ENCODE data around the gene PPIL6. TPM values are rescaled to one million over a fixed set of nuclear protein-coding genes. Genes with fewer than 3 reads are reported as not detected.

The PPIL6 gene
- polyA plus RNA-seq, 1 donor (not counting 4 experiments of a cell fraction or from before 2014, with no cell fraction given), result 1.4 TPM

- Histone ChIP-seq H4K20me1 (ENCODE audit: control insufficient read depth, extremely low read depth, insufficient read depth, low read length) (peaks cover 3% of the 10 kb centered on the region), H2AFZ (ENCODE audit: control insufficient read depth, low read length) (no peak overlapping the region), H3K36me3 (ENCODE audit: control insufficient read depth in 2 of 2, extremely low read depth in 1 of 2, insufficient read depth in 2 of 2, low read length in 2 of 2) (peaks cover 5 to 21% of the 10 kb centered on the region in 2 experiments), H3K27me3 (ENCODE audit: control insufficient read depth, extremely low read depth, insufficient read depth, low read length) (no peaks in the 10 kb centered on the region), H3K27ac (ENCODE audit: control insufficient read depth, insufficient read depth, low read length) (no peak overlapping the region), H3K4me3 (ENCODE audit: control insufficient read depth in 2 of 3, extremely low read depth in 1 of 3, insufficient read depth in 2 of 3, low read depth in 1 of 3, low read length in 3 of 3) (peak overlapping the region in 1 of 3 experiments; percentile 24), H3K79me2 (ENCODE audit: control insufficient read depth, insufficient read depth, low read length) (peaks cover 51% of the 10 kb centered on the region), H3K4me1 (ENCODE audit: control insufficient read depth, extremely low read depth, insufficient read depth, low read length) (peaks cover 26% of the 10 kb centered on the region), H3K9ac (ENCODE audit: control insufficient read depth, extremely low read depth, insufficient read depth, low read length) (no peak overlapping the region), H3K9me1 (ENCODE audit: control insufficient read depth, extremely low read depth, insufficient read depth, low read length) (peaks cover 3% of the 10 kb centered on the region), H3K9me3 (ENCODE audit: control insufficient read depth, low read depth, low read length) (no peaks in the 10 kb centered on the region), H3K4me2 (ENCODE audit: control insufficient read depth, extremely low read depth, insufficient read depth, low read depth, low read length) (peak overlapping the region; percentile 39)
- no peak for TF ChIP-seq EZH2 (IDR thresholded peaks at IDR 0.05; ENCODE audit: low read length)
- TF ChIP-seq CTCF (optimal IDR thresholded peaks at IDR 0.05 in 1 of 3, IDR thresholded peaks at IDR 0.05 in 1 of 3, conservative IDR thresholded peaks at IDR 0.05 in 1 of 3; ENCODE audit: extremely low read depth in 1 of 3, insufficient read depth in 2 of 3, low read length in 3 of 3), result no peak
- FAIRE-seq (no peak), DNase-seq (ENCODE audit: low read depth, low spot score) (no peak)
- dilution Hi-C loops (cut with MboI; ENCODE audit: extremely low pct_ligation_motif_present, low sequenced_read_pairs), result no loop called here
Observed at GRCh38 chr6:109480993-109481480, 40.6 kb upstream of the PPIL6 start.

GRCh38 chr6:109478841-109479624 is 38.6 kb upstream of the PPIL6 start:
- peaks cover 14 to 28% of the 10 kb centered on the region in 2 experiments for H3K36me3 ChIP-seq (ENCODE audit: control insufficient read depth in 2 of 2, extremely low read depth in 1 of 2, insufficient read depth in 2 of 2, low read length in 2 of 2)
- TF ChIP-seq CTCF (optimal IDR thresholded peaks at IDR 0.05 in 1 of 3, IDR thresholded peaks at IDR 0.05 in 1 of 3, conservative IDR thresholded peaks at IDR 0.05 in 1 of 3; ENCODE audit: extremely low read depth in 1 of 3, insufficient read depth in 2 of 3, low read length in 3 of 3), result no peak
- no peak for TF ChIP-seq EZH2 (IDR thresholded peaks at IDR 0.05; ENCODE audit: low read length)
- dilution Hi-C loops (cut with MboI; ENCODE audit: extremely low pct_ligation_motif_present, low sequenced_read_pairs), result no loop called here

More at GRCh38 chr6:109478841-109479624, 38.6 kb upstream of the PPIL6 start:
- no peak for FAIRE-seq
- Histone ChIP-seq H3K27me3 (ENCODE audit: control insufficient read depth, extremely low read depth, insufficient read depth, low read length) (no peaks in the 10 kb centered on the region), H3K79me2 (ENCODE audit: control insufficient read depth, insufficient read depth, low read length) (peaks cover 53% of the 10 kb centered on the region), H3K9me3 (ENCODE audit: control insufficient read depth, low read depth, low read length) (no peaks in the 10 kb centered on the region), H3K9ac (ENCODE audit: control insufficient read depth, extremely low read depth, insufficient read depth, low read length) (no peak overlapping the region), H3K9me1 (ENCODE audit: control insufficient read depth, extremely low read depth, insufficient read depth, low read length) (peaks cover 3% of the 10 kb centered on the region), H3K27ac (ENCODE audit: control insufficient read depth, insufficient read depth, low read length) (no peak overlapping the region), H2AFZ (ENCODE audit: control insufficient read depth, low read length) (no peak overlapping the region), H3K4me3 (ENCODE audit: control insufficient read depth in 2 of 3, extremely low read depth in 1 of 3, insufficient read depth in 2 of 3, low read depth in 1 of 3, low read length in 3 of 3) (no peak overlapping the region), H4K20me1 (ENCODE audit: control insufficient read depth, extremely low read depth, insufficient read depth, low read length) (peaks cover 3% of the 10 kb centered on the region), H3K4me1 (ENCODE audit: control insufficient read depth, extremely low read depth, insufficient read depth, low read length) (peaks cover 26% of the 10 kb centered on the region), H3K4me2 (ENCODE audit: control insufficient read depth, extremely low read depth, insufficient read depth, low read depth, low read length) (peak overlapping the region; percentile 52)
- DNase-seq (ENCODE audit: low read depth, low spot score), result no peak
